HEK293 (cell line): ENCODE results near the gene ZC3H7B.

Experiments
- IKZF3 ChIP-seq: fragments of 450-650 bp; IDR thresholded peaks from 2 replicates; pipeline ENCODE4 v1.5.0; 2018; ENCODE audit warnings: missing biosample characterization, mild to moderate bottlenecking, missing genetic modification characterization, moderate library complexity
- OVOL3 ChIP-seq: fragments of 450-650 bp; formaldehyde crosslinking; IDR thresholded peaks from 2 replicates; pipeline ENCODE4 v1.5.1; 2016; ENCODE audit warnings: missing biosample characterization, missing genetic modification characterization
- TSHZ1 ChIP-seq: fragments of 450-650 bp; formaldehyde crosslinking; IDR thresholded peaks from 2 replicates; pipeline ENCODE4 v1.5.1; 2016; ENCODE audit warnings: missing biosample characterization, missing genetic modification characterization, borderline replicate concordance
- ZBTB8A ChIP-seq: fragments of 450-650 bp; formaldehyde crosslinking; IDR thresholded peaks from 2 replicates; pipeline ENCODE4 v1.5.1; 2016; ENCODE audit warnings: missing biosample characterization, missing genetic modification characterization
- ZFP3 ChIP-seq: fragments of 450-650 bp; formaldehyde crosslinking; IDR thresholded peaks from 2 replicates; pipeline ENCODE4 v1.5.1; 2016; ENCODE audit warnings: low read depth, missing biosample characterization, missing genetic modification characterization
- ZNF10 ChIP-seq: fragments of 450-650 bp; formaldehyde crosslinking; IDR thresholded peaks from 2 replicates; pipeline ENCODE4 v1.5.1; 2017; ENCODE audit warnings: missing biosample characterization, missing genetic modification characterization
- ZNF114 ChIP-seq: fragments of 450-650 bp; formaldehyde crosslinking; IDR thresholded peaks from 2 replicates; pipeline ENCODE4 v1.5.0; 2017; ENCODE audit warnings: missing biosample characterization, missing genetic modification characterization
- ZNF146 ChIP-seq: fragments of 450-650 bp; formaldehyde crosslinking; IDR thresholded peaks from 2 replicates; pipeline ENCODE4 v1.5.1; 2016; ENCODE audit warnings: missing biosample characterization, missing genetic modification characterization
- ZNF155 ChIP-seq: fragments of 450-650 bp; formaldehyde crosslinking; IDR thresholded peaks from 2 replicates; pipeline ENCODE4 v1.5.1; 2016; ENCODE audit warnings: missing biosample characterization, missing genetic modification characterization
- ZNF18 ChIP-seq: fragments of 450-650 bp; formaldehyde crosslinking; IDR thresholded peaks from 2 replicates; pipeline ENCODE4 v1.5.1; 2016; ENCODE audit warnings: missing biosample characterization, missing genetic modification characterization
- ZNF202 ChIP-seq: fragments of 450-650 bp; formaldehyde crosslinking; IDR thresholded peaks from 2 replicates; pipeline ENCODE4 v1.5.1; 2016; ENCODE audit warnings: missing biosample characterization, missing genetic modification characterization, borderline replicate concordance
- ZNF23 ChIP-seq: fragments of 450-650 bp; formaldehyde crosslinking; IDR thresholded peaks from 2 replicates; pipeline ENCODE4 v1.5.1; 2016; ENCODE audit warnings: missing biosample characterization, missing genetic modification characterization, borderline replicate concordance
- ZNF292 ChIP-seq: fragments of 450-650 bp; formaldehyde crosslinking; IDR thresholded peaks from 2 replicates; pipeline ENCODE4 v1.5.1; 2016; ENCODE audit warnings: low read depth, missing biosample characterization, missing genetic modification characterization, borderline replicate concordance
- ZNF37A ChIP-seq: fragments of 450-650 bp; IDR thresholded peaks from 2 replicates; pipeline ENCODE4 v1.5.1; 2018; ENCODE audit warnings: missing biosample characterization, missing genetic modification characterization
- ZNF394 ChIP-seq: fragments of 450-650 bp; formaldehyde crosslinking; IDR thresholded peaks from 2 replicates; pipeline ENCODE4 v1.5.1; 2016; ENCODE audit warnings: missing biosample characterization, missing genetic modification characterization, mild to moderate bottlenecking, moderate library complexity, borderline replicate concordance
- ZNF423 ChIP-seq: fragments of 450-650 bp; formaldehyde crosslinking; IDR thresholded peaks from 2 replicates; pipeline ENCODE4 v1.5.1; 2016; ENCODE audit warnings: missing biosample characterization, missing genetic modification characterization
- ZNF433 ChIP-seq: fragments of 450-650 bp; formaldehyde crosslinking; IDR thresholded peaks from 2 replicates; pipeline ENCODE4 v1.5.1; 2016; ENCODE audit warnings: missing biosample characterization, missing genetic modification characterization, low read depth
- ZNF501 ChIP-seq: fragments of 450-650 bp; formaldehyde crosslinking; IDR thresholded peaks from 2 replicates; pipeline ENCODE4 v1.5.1; 2016; ENCODE audit warnings: missing biosample characterization, missing genetic modification characterization
- ZNF510 ChIP-seq: fragments of 450-650 bp; formaldehyde crosslinking; IDR thresholded peaks from 2 replicates; pipeline ENCODE4 v1.5.1; 2018; ENCODE audit warnings: mild to moderate bottlenecking, missing genetic modification characterization, missing biosample characterization; ENCODE audit not compliant: insufficient replicate concordance
- ZNF530 ChIP-seq: fragments of 450-650 bp; formaldehyde crosslinking; IDR thresholded peaks from 2 replicates; pipeline ENCODE4 v1.5.1; 2016; ENCODE audit warnings: low read depth, missing biosample characterization, missing genetic modification characterization
- ZNF561 ChIP-seq: fragments of 450-650 bp; IDR thresholded peaks from 2 replicates; pipeline ENCODE4 v1.5.1; 2018; ENCODE audit warnings: missing biosample characterization, missing genetic modification characterization, borderline replicate concordance
- ZNF670 ChIP-seq: fragments of 450-650 bp; formaldehyde crosslinking; IDR thresholded peaks from 2 replicates; pipeline ENCODE4 v1.5.1; 2016; ENCODE audit warnings: missing biosample characterization, missing genetic modification characterization, low read depth
- ZNF777 ChIP-seq: fragments of 450-650 bp; formaldehyde crosslinking; IDR thresholded peaks from 2 replicates; pipeline ENCODE4 v1.5.1; 2017; ENCODE audit warnings: missing biosample characterization, missing genetic modification characterization, borderline replicate concordance
- ZXDB ChIP-seq: fragments of 450-650 bp; formaldehyde crosslinking; IDR thresholded peaks from 2 replicates; pipeline ENCODE4 v1.5.1; 2016; ENCODE audit warnings: missing biosample characterization, missing genetic modification characterization
- TF ChIP-seq, protein P1 (sequence below): fragments of 450-650 bp; formaldehyde crosslinking; IDR thresholded peaks from 2 replicates; pipeline ENCODE4 v1.5.1; 2016; ENCODE audit warnings: missing biosample characterization, missing genetic modification characterization
- TF ChIP-seq, protein P2 (sequence below): fragments of 450-650 bp; formaldehyde crosslinking; IDR thresholded peaks from 2 replicates; pipeline ENCODE4 v1.5.1; 2016; ENCODE audit warnings: missing biosample characterization, missing genetic modification characterization
- TF ChIP-seq, protein P3 (sequence below): fragments of 450-650 bp; formaldehyde crosslinking; optimal IDR thresholded peaks from 2 replicates; pipeline ENCODE3; 2016; ENCODE audit warnings: missing biosample characterization, mild to moderate bottlenecking, missing genetic modification characterization
- TF ChIP-seq, protein P4 (sequence below): fragments of 450-650 bp; formaldehyde crosslinking; IDR thresholded peaks from 2 replicates; pipeline ENCODE4 v1.5.1; 2016; ENCODE audit warnings: missing biosample characterization, missing genetic modification characterization, low read depth

The ZC3H7B gene

GRCh38 chr22:41367039-41367679, 65.8 kb downstream of the ZC3H7B start (continued):
- TF ChIP-seq TSHZ1 (tag by site-specific recombination) (peak; percentile 8; the same call in 1 of the 2 replicates), IKZF3 (tag by site-specific recombination) (peak; percentile 97), ZNF37A (tag by site-specific recombination) (no peak), ZNF501 (tag by site-specific recombination) (no peak), ZNF114 (tag by site-specific recombination) (no peak), ZNF510 (tag by site-specific recombination) (no peak), OVOL3 (tag by site-specific recombination) (no peak), ZNF202 (tag by site-specific recombination) (no peak), ZNF155 (tag by site-specific recombination) (no peak), ZNF292 (no peak), ZNF777 (tag by site-specific recombination) (no peak), ZFP3 (tag by site-specific recombination) (no peak), ZNF10 (no peak), ZNF146 (no peak), ZNF394 (tag by site-specific recombination) (no peak), ZNF433 (tag by site-specific recombination) (no peak), ZNF18 (tag by site-specific recombination) (peak; percentile 42; the same call in 1 of the 2 replicates), ZNF23 (tag by site-specific recombination) (no peak), ZXDB (peak; percentile 87), ZNF670 (tag by site-specific recombination) (no peak), ZNF530 (tag by site-specific recombination) (no peak), ZNF561 (tag by site-specific recombination) (peak; percentile 97), ZNF423 (tag by site-specific recombination) (no peak), ZBTB8A (peak; percentile 49; the same call in 1 of the 2 replicates)
- TF ChIP-seq, protein P1, sequence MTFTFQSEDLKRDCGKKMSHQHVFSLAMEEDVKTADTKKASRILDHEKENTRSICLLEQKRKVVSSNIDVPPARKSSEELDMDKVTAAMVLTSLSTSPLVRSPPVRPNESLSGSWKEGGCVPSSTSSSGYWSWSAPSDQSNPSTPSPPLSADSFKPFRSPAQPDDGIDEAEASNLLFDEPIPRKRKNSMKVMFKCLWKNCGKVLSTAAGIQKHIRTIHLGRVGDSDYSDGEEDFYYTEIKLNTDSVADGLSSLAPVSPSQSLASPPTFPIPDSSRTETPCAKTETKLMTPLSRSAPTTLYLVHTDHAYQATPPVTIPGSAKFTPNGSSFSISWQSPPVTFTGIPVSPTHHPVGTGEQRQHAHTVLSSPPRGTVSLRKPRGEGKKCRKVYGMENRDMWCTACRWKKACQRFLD (tag by site-specific recombination) = no peak
- TF ChIP-seq, protein P2, sequence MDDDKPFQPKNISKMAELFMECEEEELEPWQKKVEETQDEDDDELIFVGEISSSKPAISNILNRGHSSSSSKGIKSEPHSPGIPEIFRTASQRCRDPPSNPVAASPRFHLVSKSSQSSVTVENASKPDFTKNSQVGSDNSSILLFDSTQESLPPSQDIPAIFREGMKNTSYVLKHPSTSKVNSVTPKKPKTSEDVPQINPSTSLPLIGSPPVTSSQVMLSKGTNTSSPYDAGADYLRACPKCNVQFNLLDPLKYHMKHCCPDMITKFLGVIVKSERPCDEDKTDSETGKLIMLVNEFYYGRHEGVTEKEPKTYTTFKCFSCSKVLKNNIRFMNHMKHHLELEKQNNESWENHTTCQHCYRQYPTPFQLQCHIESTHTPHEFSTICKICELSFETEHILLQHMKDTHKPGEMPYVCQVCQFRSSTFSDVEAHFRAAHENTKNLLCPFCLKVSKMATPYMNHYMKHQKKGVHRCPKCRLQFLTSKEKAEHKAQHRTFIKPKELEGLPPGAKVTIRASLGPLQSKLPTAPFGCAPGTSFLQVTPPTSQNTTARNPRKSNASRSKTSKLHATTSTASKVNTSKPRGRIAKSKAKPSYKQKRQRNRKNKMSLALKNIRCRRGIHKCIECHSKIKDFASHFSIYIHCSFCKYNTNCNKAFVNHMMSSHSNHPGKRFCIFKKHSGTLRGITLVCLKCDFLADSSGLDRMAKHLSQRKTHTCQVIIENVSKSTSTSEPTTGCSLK = no peak
- TF ChIP-seq, protein P3, sequence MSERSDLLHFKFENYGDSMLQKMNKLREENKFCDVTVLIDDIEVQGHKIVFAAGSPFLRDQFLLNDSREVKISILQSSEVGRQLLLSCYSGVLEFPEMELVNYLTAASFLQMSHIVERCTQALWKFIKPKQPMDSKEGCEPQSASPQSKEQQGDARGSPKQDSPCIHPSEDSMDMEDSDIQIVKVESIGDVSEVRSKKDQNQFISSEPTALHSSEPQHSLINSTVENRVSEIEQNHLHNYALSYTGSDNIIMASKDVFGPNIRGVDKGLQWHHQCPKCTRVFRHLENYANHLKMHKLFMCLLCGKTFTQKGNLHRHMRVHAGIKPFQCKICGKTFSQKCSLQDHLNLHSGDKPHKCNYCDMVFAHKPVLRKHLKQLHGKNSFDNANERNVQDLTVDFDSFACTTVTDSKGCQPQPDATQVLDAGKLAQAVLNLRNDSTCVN (tag by site-specific recombination) = peak; percentile 20
- TF ChIP-seq, protein P4, sequence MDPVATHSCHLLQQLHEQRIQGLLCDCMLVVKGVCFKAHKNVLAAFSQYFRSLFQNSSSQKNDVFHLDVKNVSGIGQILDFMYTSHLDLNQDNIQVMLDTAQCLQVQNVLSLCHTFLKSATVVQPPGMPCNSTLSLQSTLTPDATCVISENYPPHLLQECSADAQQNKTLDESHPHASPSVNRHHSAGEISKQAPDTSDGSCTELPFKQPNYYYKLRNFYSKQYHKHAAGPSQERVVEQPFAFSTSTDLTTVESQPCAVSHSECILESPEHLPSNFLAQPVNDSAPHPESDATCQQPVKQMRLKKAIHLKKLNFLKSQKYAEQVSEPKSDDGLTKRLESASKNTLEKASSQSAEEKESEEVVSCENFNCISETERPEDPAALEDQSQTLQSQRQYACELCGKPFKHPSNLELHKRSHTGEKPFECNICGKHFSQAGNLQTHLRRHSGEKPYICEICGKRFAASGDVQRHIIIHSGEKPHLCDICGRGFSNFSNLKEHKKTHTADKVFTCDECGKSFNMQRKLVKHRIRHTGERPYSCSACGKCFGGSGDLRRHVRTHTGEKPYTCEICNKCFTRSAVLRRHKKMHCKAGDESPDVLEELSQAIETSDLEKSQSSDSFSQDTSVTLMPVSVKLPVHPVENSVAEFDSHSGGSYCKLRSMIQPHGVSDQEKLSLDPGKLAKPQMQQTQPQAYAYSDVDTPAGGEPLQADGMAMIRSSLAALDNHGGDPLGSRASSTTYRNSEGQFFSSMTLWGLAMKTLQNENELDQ (tag by site-specific recombination) = no peak
